IMR-90 (cell line): ENCODE measurements around the gene CLDN15. TPM values are rescaled to one million over a fixed set of nuclear protein-coding genes. Genes with fewer than 3 reads are reported as not detected.

Source experiments
- ATAC-seq: fragments of 200-7000 bp; cut with Tn5 transposase; 2 replicates; pipeline ENCODE4 v1.9.1; 2020; ENCODE audit warnings: low read depth, mild to moderate bottlenecking, moderate library complexity
- BruUV-seq: library from RNA; stranded (reverse); fragments of 400-500 nt; replicated peaks from 2 replicates; lab custom pipeline; 2021; lab: Mats Ljungman, UMichigan
- CTCF ChIA-PET: fragments of 300-600 bp; formaldehyde crosslinking; extraction: SDS; loops from one replicate; lab custom pipeline; 2021; ENCODE audit warnings: antibody characterized with exemption; lab: Yijun Ruan, JAX
- POLR2A ChIA-PET: fragments of 300-600 bp; sonication (Branson Sonifier 250); formaldehyde crosslinking; loops from one replicate; lab custom pipeline; 2022; ENCODE audit warnings: antibody characterized with exemption; ENCODE audit not compliant: unreplicated experiment; lab: Charles Lee
- DNase-seq: peaks from one replicate; pipeline ENCODE4 v3.0.0; 2013
- H2AFZ ChIP-seq: replicated peaks from 2 replicates; pipeline ENCODE3; 2013; ENCODE audit warnings: low read length, mild to moderate bottlenecking; ENCODE audit not compliant: poor library complexity
- H2AK5ac ChIP-seq: 2 replicates; pipeline ENCODE4 v1.6.1; 2013; ENCODE audit warnings: low read depth, low read length, inconsistent platforms
- H2AK9ac ChIP-seq: replicated peaks from 2 replicates; pipeline ENCODE3; 2013; ENCODE audit warnings: mild to moderate bottlenecking, low read depth, low read length, moderate library complexity; ENCODE audit not compliant: poor library complexity
- H2BK120ac ChIP-seq: 2 replicates; pipeline ENCODE4 v1.6.1; 2013; ENCODE audit warnings: low read depth, low read length, inconsistent platforms
- H2BK15ac ChIP-seq: 3 replicates; pipeline ENCODE4 v1.6.1; 2013; ENCODE audit warnings: low read depth, low read length, inconsistent platforms
- H2BK20ac ChIP-seq: 2 replicates; pipeline ENCODE4 v1.6.1; 2013; ENCODE audit warnings: low read depth, mild to moderate bottlenecking, inconsistent platforms, low read length, moderate library complexity
- H2BK5ac ChIP-seq: 2 replicates; pipeline ENCODE4 v1.6.1; 2013; ENCODE audit warnings: mild to moderate bottlenecking, low read depth, low read length, inconsistent platforms; ENCODE audit not compliant: poor library complexity, severe bottlenecking
- H3K14ac ChIP-seq: replicated peaks from 2 replicates; pipeline ENCODE4 v1.6.1; 2013; ENCODE audit warnings: low read depth, low read length, inconsistent platforms
- H3K18ac ChIP-seq: 2 replicates; pipeline ENCODE4 v1.6.1; 2013; ENCODE audit warnings: low read depth, low read length, control low read depth
- H3K23ac ChIP-seq: 2 replicates; pipeline ENCODE4 v1.6.1; 2013; ENCODE audit warnings: low read depth, low read length, inconsistent platforms
- H3K27ac ChIP-seq: 2 replicates; pipeline ENCODE4 v1.5.1; 2013; ENCODE audit warnings: mild to moderate bottlenecking, control low read depth, low read length; ENCODE audit not compliant: insufficient read depth
- H3K27me3 ChIP-seq: 2 replicates; pipeline ENCODE4 v1.6.1; 2013; ENCODE audit warnings: low read length; ENCODE audit not compliant: control insufficient read depth, insufficient read depth
- H3K36me3 ChIP-seq: 2 replicates; pipeline ENCODE4 v1.6.1; 2013; ENCODE audit warnings: low read length, mixed read lengths; ENCODE audit not compliant: control insufficient read depth, insufficient read depth
- H3K4ac ChIP-seq: 2 replicates; pipeline ENCODE4 v1.6.1; 2013; ENCODE audit warnings: low read depth, low read length, inconsistent platforms
- H3K4me1 ChIP-seq: 2 replicates; pipeline ENCODE4 v1.6.1; 2013; ENCODE audit warnings: low read length, mixed read lengths; ENCODE audit not compliant: control insufficient read depth, insufficient read depth
- H3K4me2 ChIP-seq: 2 replicates; pipeline ENCODE4 v1.6.1; 2013; ENCODE audit warnings: low read depth, mild to moderate bottlenecking, control low read depth, low read length, moderate library complexity
- H3K4me3 ChIP-seq: 2 replicates; pipeline ENCODE4 v1.5.1; 2013; ENCODE audit warnings: low read depth, mild to moderate bottlenecking, control low read depth, low read length, moderate library complexity; ENCODE audit not compliant: insufficient read depth
- H3K56ac ChIP-seq: 2 replicates; pipeline ENCODE4 v1.6.1; 2013; ENCODE audit warnings: low read length, inconsistent platforms; ENCODE audit not compliant: insufficient read depth; ENCODE audit errors: extremely low read depth
- H3K79me1 ChIP-seq, 2 experiments: 2 replicates each; pipeline ENCODE4 v1.6.1; 2013; ENCODE audit warnings: low read length in 2 of 2, inconsistent platforms in 1 of 2, low read depth in 1 of 2
- H3K9ac ChIP-seq: 2 replicates; pipeline ENCODE4 v1.6.1; 2013; ENCODE audit warnings: low read depth, low read length, control low read depth
- H3K9me1 ChIP-seq: 2 replicates; pipeline ENCODE4 v1.6.1; 2013; ENCODE audit warnings: low read length, inconsistent platforms; ENCODE audit not compliant: insufficient read depth
- H3K9me3 ChIP-seq: 2 replicates; pipeline ENCODE4 v1.6.1; 2013; ENCODE audit warnings: low read length; ENCODE audit not compliant: control insufficient read depth, insufficient read depth
- H4K20me1 ChIP-seq: 2 replicates; pipeline ENCODE4 v1.6.1; 2013; ENCODE audit warnings: low read length, inconsistent platforms; ENCODE audit not compliant: insufficient read depth
- H4K5ac ChIP-seq: 2 replicates; pipeline ENCODE4 v1.6.1; 2013; ENCODE audit warnings: mild to moderate bottlenecking, low read depth, low read length, control low read depth
- H4K8ac ChIP-seq, 2 experiments: 2 replicates each; pipeline ENCODE4 v1.6.1; 2013; ENCODE audit warnings: low read depth in 2 of 2, low read length in 2 of 2, control low read depth in 1 of 2, inconsistent platforms in 1 of 2
- H4K91ac ChIP-seq: 2 replicates; pipeline ENCODE4 v1.6.1; 2013; ENCODE audit warnings: low read depth, low read length, inconsistent platforms; ENCODE audit not compliant: insufficient read depth
- BHLHE40 ChIP-seq: fragments of 150-350 bp; IDR thresholded peaks from 2 replicates; pipeline ENCODE4 v1.6.1; 2016; ENCODE audit warnings: mild to moderate bottlenecking, low read depth, low read length
- CHD1 ChIP-seq: IDR thresholded peaks from 2 replicates; pipeline ENCODE4 v1.6.1; 2012; ENCODE audit warnings: low read depth, low read length, improper control_type of control experiment
- CTCF ChIP-seq: conservative IDR thresholded peaks from 2 replicates; pipeline ENCODE4 v1.5.1; 2012; ENCODE audit warnings: mild to moderate bottlenecking, low read depth, low read length, improper control_type of control experiment
- FOS ChIP-seq: fragments of 150-350 bp; IDR thresholded peaks from 2 replicates; pipeline ENCODE4 v1.6.1; 2016; ENCODE audit warnings: low read depth, low read length
- MAZ ChIP-seq: IDR thresholded peaks from 2 replicates; pipeline ENCODE4 v1.6.1; 2012; ENCODE audit warnings: low read depth, mild to moderate bottlenecking, low read length, improper control_type of control experiment, moderate library complexity, borderline replicate concordance
- POLR2A ChIP-seq: IDR thresholded peaks from 2 replicates; pipeline ENCODE4 v1.6.1; 2012; ENCODE audit warnings: mild to moderate bottlenecking, low read depth, low read length
- RAD21 ChIP-seq: IDR thresholded peaks from 2 replicates; pipeline ENCODE4 v1.6.1; 2012; ENCODE audit warnings: low read length, improper control_type of control experiment
- RFX5 ChIP-seq: IDR thresholded peaks from 2 replicates; pipeline ENCODE4 v1.8.0; 2012; ENCODE audit warnings: low read depth, mild to moderate bottlenecking, low read length, moderate library complexity
- SMC3 ChIP-seq: fragments of 150-350 bp; IDR thresholded peaks from 2 replicates; pipeline ENCODE4 v1.6.1; 2016; ENCODE audit warnings: low read depth, mild to moderate bottlenecking, antibody characterized with exemption, low read length, moderate library complexity
- WGBS, 2 experiments: methylation state at CpG; one replicate each; pipeline versions ENCODE4 v1.1.5 to v1.1.7; 2013; ENCODE audit warnings: missing lambda C conversion rate in 2 of 2; ENCODE audit not compliant: insufficient read length in 1 of 2; ENCODE audit errors: extremely low coverage in 2 of 2; 5-methylcytosine and 5-hydroxymethylcytosine counted together
- dilution Hi-C: fragments of 300-500 bp; cut with HindIII; formaldehyde crosslinking; loops from one replicate; pipeline ENCODE4 v1.14.3; 2018; ENCODE audit warnings: low sequenced_read_pairs; ENCODE audit not compliant: unreplicated experiment
- in situ Hi-C: fragments of 300-500 bp; cut with MboI; formaldehyde crosslinking; loops from 3 replicates; pipeline ENCODE4 v1.14.3; 2019; ENCODE audit warnings: low sequenced_read_pairs, inconsistent platforms, mixed read lengths
- intact Hi-C: fragments of 100-400 bp; cut with micrococcal nuclease; formaldehyde crosslinking; loops from 2 replicates; pipeline ENCODE4 v1.10.0; 2022
- polyA plus RNA-seq, 3 experiments: library from polyadenylated mRNA; depleted of rRNA; stranded (reverse); fragments of >200 nt; gene quantifications; 2 replicates each; pipeline ENCODE4 v1.2.3, GENCODE V29; 2012; ENCODE audit warnings: low replicate concordance in 1 of 3
- total RNA-seq: library from RNA; depleted of rRNA; stranded (reverse); fragments of >200 nt; gene quantifications from 2 replicates; pipeline ENCODE4 v1.2.3, GENCODE V29; 2012

CLDN15 gene
- total and polyA plus RNA-seq, 2 of the 4 experiments (the other 2 are of a cell fraction), result 0.72 to 5.4 TPM

- H3K9me1 ChIP-seq, result peaks cover 3% of the 10 kb centered on the region; the same call in 1 of the 2 replicates
- BruUV-seq, result no TSS peak
Observed at GRCh38 chr7:101255796-101256195, 18.2 kb upstream of the CLDN15 start.

More at GRCh38 chr7:101255796-101256195, 18.2 kb upstream of the CLDN15 start:
- peaks cover 19% of the 10 kb centered on the region for H3K27me3 ChIP-seq
- no peak overlapping the region for H2AFZ ChIP-seq
- no peak overlapping the region for H3K18ac ChIP-seq
- H4K8ac ChIP-seq, result no peak overlapping the region
- no peak overlapping the region for H2BK5ac ChIP-seq
- H3K4me2 ChIP-seq, result no peak overlapping the region
- DNase-seq (no peak), ATAC-seq (no peak)
- no peaks in the 10 kb centered on the region for H3K36me3 ChIP-seq
- H3K23ac ChIP-seq, result no peak overlapping the region
- no peak overlapping the region for H2AK9ac ChIP-seq
- H3K4me1 ChIP-seq, result peaks cover 3% of the 10 kb centered on the region; the same call in 1 of the 2 replicates
- H3K9ac ChIP-seq, result no peak overlapping the region
- H3K27ac ChIP-seq, result no peak overlapping the region
- no peak overlapping the region for H4K5ac ChIP-seq
- no peak overlapping the region for H3K14ac ChIP-seq
- no peak overlapping the region for H2AK5ac ChIP-seq
- no peaks in the 10 kb centered on the region for H3K9me3 ChIP-seq
- intact Hi-C loops, result no loop called here
- in situ Hi-C loops, result no loop called here
- no peak overlapping the region for H3K56ac ChIP-seq
- no peak overlapping the region for H2BK15ac ChIP-seq
- dilution Hi-C loops, result no loop called here
- no peak overlapping the region for H2BK20ac ChIP-seq
- no peak overlapping the region for H3K4ac ChIP-seq
- no peak overlapping the region for H3K4me3 ChIP-seq
- no peak overlapping the region for H4K91ac ChIP-seq
- H4K20me1 ChIP-seq, result peaks cover 6% of the 10 kb centered on the region; the same call in 1 of the 2 replicates
- H2BK120ac ChIP-seq, result no peak overlapping the region
- peaks cover 4 to 12% of the 10 kb centered on the region in 2 experiments; a peak in 3 of 4 replicates for H3K79me1 ChIP-seq
- CTCF ChIA-PET, result no interaction called here
- no CpG with 5 or more reads among the region's 4 CpGs for WGBS, 2 experiments
- TF ChIP-seq CTCF (no peak), RAD21 (no peak), CHD1 (no peak), FOS (no peak), RFX5 (no peak), BHLHE40 (no peak), POLR2A (no peak), MAZ (no peak), SMC3 (no peak)
- POLR2A ChIA-PET, result interaction anchor here (0.7 kb wide), 1 partner anchor 171 kb away, joined by 3 read pairs; no protein-coding TSS in a partner anchor
